NOMO-1 (cell line): Measurements from ENCODE around the gene TIE1.

Source experiments
- DNase-seq, 2 experiments: peaks; one replicate each; lab custom pipeline; 2025; ENCODE audit not compliant: unreplicated experiment in 2 of 2; lab: John Stamatoyannopoulos, UW

Gene TIE1

GRCh38 chr1:43334453-43335205, 33.8 kb downstream of the TIE1 start:
- no peak for DNase-seq

GRCh38 chr1:43337588-43337987, 36.8 kb downstream of the TIE1 start, which contains the start of gene MPL:
MPL (plus strand) TSS chr1:43337818; CDS start chr1:43337849, 31 bp downstream.
- DNase-seq, result no peak

GRCh38 chr1:43338001-43338400, 37.2 kb downstream of the TIE1 start:
- no peak for DNase-seq

- no peak for DNase-seq
Observed at GRCh38 chr1:43339584-43340232, 38.9 kb downstream of the TIE1 start.

GRCh38 chr1:43340559-43340958, 39.8 kb downstream of the TIE1 start:
- DNase-seq, result no peak

- no peak for DNase-seq
Observed at GRCh38 chr1:43344267-43344850, 43.6 kb downstream of the TIE1 start.

GRCh38 chr1:43345120-43345519, 44.3 kb downstream of the TIE1 start:
- DNase-seq, result no peak

GRCh38 chr1:43346636-43347035, 45.9 kb downstream of the TIE1 start:
- DNase-seq, result no peak

- no peak for DNase-seq
Observed at GRCh38 chr1:43348343-43348808, 47.6 kb downstream of the TIE1 start.

GRCh38 chr1:43348809-43349593, 48.2 kb downstream of the TIE1 start:
- peak; percentile 19 to 44 for DNase-seq

GRCh38 chr1:43349594-43350306, 49.0 kb downstream of the TIE1 start:
- DNase-seq, result peak in 1 of 2 experiments; percentile 15

- DNase-seq, result no peak
Observed at GRCh38 chr1:43350976-43351375, 50.2 kb downstream of the TIE1 start.

- no peak for DNase-seq
Observed at GRCh38 chr1:43351421-43352350, 50.9 kb downstream of the TIE1 start.

GRCh38 chr1:43352351-43352705, 51.5 kb downstream of the TIE1 start:
- no peak for DNase-seq

GRCh38 chr1:43352881-43353280, 52.1 kb downstream of the TIE1 start:
- no peak for DNase-seq

- no peak for DNase-seq
Observed at GRCh38 chr1:43354471-43354870, 53.7 kb downstream of the TIE1 start.

- no peak for DNase-seq
Observed at GRCh38 chr1:43354936-43355335, 54.2 kb downstream of the TIE1 start.

- DNase-seq, result no peak
Observed at GRCh38 chr1:43357251-43357650, 56.5 kb downstream of the TIE1 start.

GRCh38 chr1:43358121-43358745, 57.5 kb downstream of the TIE1 start:
- DNase-seq, result peak; percentile 63 to 65
